Trophoblast cell (in vitro differentiated cells and primary cell): ENCODE measurements around the gene AKAP6.

Experiments used
- DNase-seq, 2 donors: peaks; one replicate each; pipeline ENCODE4 v3.0.0-alpha.2; 2016
- H2AFZ ChIP-seq: 2 replicates; pipeline ENCODE4 v1.6.1; 2013; ENCODE audit warnings: low read length, moderate library complexity, mild to moderate bottlenecking; ENCODE audit not compliant: insufficient read depth, poor library complexity
- H2AK5ac ChIP-seq: 2 replicates; pipeline ENCODE4 v1.6.1; 2013; ENCODE audit warnings: mild to moderate bottlenecking, low read length
- H2BK120ac ChIP-seq: 2 replicates; pipeline ENCODE4 v1.6.1; 2013; ENCODE audit warnings: low read length, mild to moderate bottlenecking, moderate library complexity; ENCODE audit not compliant: insufficient read depth, poor library complexity
- H2BK12ac ChIP-seq: 2 replicates; pipeline ENCODE4 v1.6.1; 2013; ENCODE audit warnings: mild to moderate bottlenecking, low read length, moderate library complexity
- H2BK5ac ChIP-seq: 2 replicates; pipeline ENCODE4 v1.6.1; 2013; ENCODE audit warnings: low read length, low read depth, moderate library complexity, mild to moderate bottlenecking; ENCODE audit not compliant: poor library complexity
- H3K14ac ChIP-seq: 2 replicates; pipeline ENCODE4 v1.6.1; 2013; ENCODE audit warnings: mild to moderate bottlenecking, low read length
- H3K18ac ChIP-seq: 2 replicates; pipeline ENCODE4 v1.6.1; 2013; ENCODE audit warnings: mild to moderate bottlenecking, low read length
- H3K23ac ChIP-seq: 2 replicates; pipeline ENCODE4 v1.6.1; 2013; ENCODE audit warnings: low read length
- H3K27ac ChIP-seq: 2 replicates; pipeline ENCODE4 v1.5.1; 2013; ENCODE audit warnings: low read depth, mild to moderate bottlenecking, inconsistent platforms, low read length, moderate library complexity
- H3K27me3 ChIP-seq: 2 replicates; pipeline ENCODE4 v1.6.1; 2013; ENCODE audit warnings: inconsistent platforms, mild to moderate bottlenecking, low read length, moderate library complexity; ENCODE audit not compliant: insufficient read depth
- H3K36me3 ChIP-seq, 2 experiments: 1 replicate in 1 of 2; 2 replicates in 1 of 2; pipeline ENCODE4 v1.6.1; 2013; ENCODE audit warnings: low read length in 2 of 2, mild to moderate bottlenecking in 2 of 2, moderate library complexity in 1 of 2; ENCODE audit not compliant: insufficient read depth in 2 of 2, control insufficient read depth in 1 of 2
- H3K4ac ChIP-seq: 2 replicates; pipeline ENCODE4 v1.6.1; 2013; ENCODE audit warnings: low read depth, mild to moderate bottlenecking, low read length, moderate library complexity
- H3K4me1 ChIP-seq, 2 experiments: 1 replicate in 1 of 2; 2 replicates in 1 of 2; pipeline ENCODE4 v1.6.1; 2013; ENCODE audit warnings: low read length in 2 of 2, mild to moderate bottlenecking in 2 of 2, moderate library complexity in 1 of 2; ENCODE audit not compliant: insufficient read depth in 2 of 2, control insufficient read depth in 1 of 2
- H3K4me2 ChIP-seq: 2 replicates; pipeline ENCODE4 v1.6.1; 2013; ENCODE audit warnings: inconsistent platforms, mild to moderate bottlenecking, low read length, moderate library complexity
- H3K4me3 ChIP-seq: 2 replicates; pipeline ENCODE4 v1.5.1; 2013; ENCODE audit warnings: mild to moderate bottlenecking, low read depth, low read length, inconsistent platforms
- H3K79me1 ChIP-seq: one replicate; pipeline ENCODE4 v1.6.1; 2013; ENCODE audit warnings: low read length
- H3K79me2 ChIP-seq: 2 replicates; pipeline ENCODE4 v1.6.1; 2013; ENCODE audit warnings: low read length, mild to moderate bottlenecking; ENCODE audit not compliant: control insufficient read depth, insufficient read depth, poor library complexity
- H3K9ac ChIP-seq: 2 replicates; pipeline ENCODE4 v1.6.1; 2013; ENCODE audit warnings: mild to moderate bottlenecking, low read length
- H3K9me3 ChIP-seq: 2 replicates; pipeline ENCODE4 v1.6.1; 2013; ENCODE audit warnings: low read depth, mild to moderate bottlenecking, control low read depth, inconsistent platforms, low read length; ENCODE audit not compliant: insufficient read depth
- H4K12ac ChIP-seq: 2 replicates; pipeline ENCODE4 v1.6.1; 2013; ENCODE audit warnings: low read depth, mild to moderate bottlenecking, low read length, moderate library complexity
- H4K8ac ChIP-seq: 2 replicates; pipeline ENCODE4 v1.6.1; 2013; ENCODE audit warnings: low read depth, mild to moderate bottlenecking, low read length, moderate library complexity
- H4K91ac ChIP-seq: one replicate; pipeline ENCODE4 v1.6.1; 2013; ENCODE audit warnings: low read depth, mild to moderate bottlenecking, low read length, moderate library complexity
- WGBS: extraction: QIAGEN DNeasy Blood & Tissue Kit; methylation state at CpG from one replicate; pipeline ENCODE4 v1.1.7; 2013; ENCODE audit warnings: missing lambda C conversion rate; ENCODE audit not compliant: insufficient read length, insufficient coverage; ENCODE audit errors: extremely low coverage; 5-methylcytosine and 5-hydroxymethylcytosine counted together

The AKAP6 gene

GRCh38 chr14:32701475-32701874 is 372.4 kb downstream of the AKAP6 start:
- DNase-seq, result no peak
- H3K36me3 ChIP-seq, result no peaks in the 10 kb centered on the region
- H3K23ac ChIP-seq, result no peak overlapping the region
- H3K4me1 ChIP-seq, result peaks cover 2 to 4% of the 10 kb centered on the region in 2 experiments
- H3K79me2 ChIP-seq, result no peaks in the 10 kb centered on the region
- H3K27me3 ChIP-seq, result no peaks in the 10 kb centered on the region
- no CpG with 5 or more reads among the region's 2 CpGs for WGBS
- H2AFZ ChIP-seq, result no peak overlapping the region
- H3K4ac ChIP-seq, result no peak overlapping the region
- H3K79me1 ChIP-seq, result no peaks in the 10 kb centered on the region
- H2AK5ac ChIP-seq, result no peak overlapping the region
- no peak overlapping the region for H4K12ac ChIP-seq
- no peak overlapping the region for H2BK5ac ChIP-seq
- H2BK120ac ChIP-seq, result no peak overlapping the region
- no peak overlapping the region for H4K8ac ChIP-seq
- H2BK12ac ChIP-seq, result no peak overlapping the region
- no peaks in the 10 kb centered on the region for H3K9me3 ChIP-seq
- H3K18ac ChIP-seq, result no peak overlapping the region
- no peak overlapping the region for H3K4me3 ChIP-seq
- H3K9ac ChIP-seq, result no peak overlapping the region
- no peak overlapping the region for H4K91ac ChIP-seq
- H3K4me2 ChIP-seq, result no peak overlapping the region
- no peak overlapping the region for H3K27ac ChIP-seq
- H3K14ac ChIP-seq, result no peak overlapping the region

DNA sequence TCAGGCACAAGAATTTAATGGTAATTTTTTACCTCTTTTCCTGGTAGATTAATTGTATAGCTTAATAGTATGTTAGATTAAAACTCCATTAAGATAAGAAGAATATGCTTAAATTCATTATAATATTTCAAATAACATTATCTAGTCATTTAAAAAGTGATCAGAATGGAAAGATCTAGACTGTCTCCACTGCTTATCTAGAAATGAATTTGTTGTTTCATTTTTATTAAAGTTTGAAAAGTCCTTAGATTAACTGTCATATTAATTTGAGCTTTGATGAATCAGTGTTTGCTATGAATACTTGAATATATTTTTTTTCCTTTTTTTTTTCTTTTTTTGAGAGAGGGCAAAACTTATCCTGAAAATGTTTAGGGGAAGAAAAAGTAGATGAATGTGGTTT is 373.0 kb downstream of the AKAP6 start:
- Histone ChIP-seq H3K18ac (no peak overlapping the region), H3K79me1 (no peaks in the 10 kb centered on the region), H3K9me3 (no peaks in the 10 kb centered on the region), H2BK12ac (no peak overlapping the region), H3K79me2 (no peaks in the 10 kb centered on the region), H3K4me2 (no peak overlapping the region), H2BK120ac (no peak overlapping the region), H4K8ac (no peak overlapping the region), H3K23ac (no peak overlapping the region), H3K14ac (no peak overlapping the region), H3K4ac (no peak overlapping the region), H3K27ac (no peak overlapping the region), H4K91ac (no peak overlapping the region), H2BK5ac (no peak overlapping the region), H4K12ac (no peak overlapping the region), H2AFZ (no peak overlapping the region), H3K36me3 (no peaks in the 10 kb centered on the region), H3K4me1 (peaks cover 2 to 4% of the 10 kb centered on the region in 2 experiments), H3K4me3 (no peak overlapping the region), H3K27me3 (no peaks in the 10 kb centered on the region), H2AK5ac (no peak overlapping the region), H3K9ac (no peak overlapping the region)
- DNase-seq, result no peak

- Histone ChIP-seq H3K4me1 (peaks cover 2 to 4% of the 10 kb centered on the region in 2 experiments), H3K23ac (no peak overlapping the region), H4K8ac (peak overlapping the region; percentile 62), H3K27me3 (no peaks in the 10 kb centered on the region), H3K4me3 (no peak overlapping the region), H3K27ac (no peak overlapping the region), H4K12ac (peak overlapping the region; percentile 70), H3K4ac (no peak overlapping the region), H3K79me1 (no peaks in the 10 kb centered on the region), H2BK12ac (no peak overlapping the region), H2BK5ac (no peak overlapping the region), H3K14ac (no peak overlapping the region), H2AFZ (peak overlapping the region; percentile 70), H4K91ac (no peak overlapping the region), H2AK5ac (no peak overlapping the region), H3K79me2 (no peaks in the 10 kb centered on the region), H3K36me3 (no peaks in the 10 kb centered on the region), H2BK120ac (peak overlapping the region; percentile 51), H3K9me3 (no peaks in the 10 kb centered on the region), H3K18ac (no peak overlapping the region), H3K9ac (no peak overlapping the region), H3K4me2 (no peak overlapping the region)
- DNase-seq, result no peak
- no CpG with 5 or more reads among the region's 8 CpGs for WGBS
Measured at GRCh38 chr14:32702562-32702961, 373.5 kb downstream of the AKAP6 start.

DNA sequence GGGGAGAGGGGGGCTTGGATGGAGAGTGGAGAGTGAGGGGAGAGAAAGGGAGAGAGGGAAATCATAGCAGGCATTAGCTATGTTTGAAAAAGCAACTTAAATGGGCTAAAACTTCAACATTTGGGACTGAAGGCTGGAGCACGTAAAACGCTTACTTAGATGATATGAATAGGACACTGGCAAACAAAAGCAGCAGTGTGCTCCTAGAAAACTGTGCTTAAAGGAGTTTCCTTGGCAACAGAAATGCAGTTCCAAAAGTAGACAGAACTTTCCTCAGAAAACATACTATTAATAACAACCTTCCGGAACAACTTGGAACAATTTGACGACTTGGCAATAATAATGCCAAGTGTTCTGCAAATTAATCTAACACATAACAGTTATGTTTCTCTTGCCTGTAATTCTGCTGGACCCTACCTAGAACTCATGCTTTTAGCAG is 374.1 kb downstream of the AKAP6 start:
- H3K9me3 ChIP-seq, result no peaks in the 10 kb centered on the region

More for the DNA sequence above, 374.1 kb downstream of the AKAP6 start:
- Histone ChIP-seq H3K14ac (no peak overlapping the region), H3K79me1 (no peaks in the 10 kb centered on the region), H2AFZ (no peak overlapping the region), H2BK5ac (no peak overlapping the region), H2BK12ac (no peak overlapping the region), H3K79me2 (no peaks in the 10 kb centered on the region), H3K18ac (no peak overlapping the region), H3K27ac (no peak overlapping the region), H3K23ac (no peak overlapping the region), H3K27me3 (no peaks in the 10 kb centered on the region), H3K9ac (no peak overlapping the region), H4K8ac (no peak overlapping the region), H3K4me1 (peaks cover 2 to 4% of the 10 kb centered on the region in 2 experiments), H3K4ac (no peak overlapping the region), H2AK5ac (no peak overlapping the region), H4K12ac (no peak overlapping the region), H4K91ac (no peak overlapping the region), H3K4me2 (no peak overlapping the region), H2BK120ac (no peak overlapping the region), H3K36me3 (no peaks in the 10 kb centered on the region), H3K4me3 (no peak overlapping the region)
- WGBS, result no CpG with 5 or more reads among the region's 4 CpGs
- DNase-seq, result no peak
